Muscle of arm (tissue), 12 donors: ENCODE data around the gene C16orf96. TPM values are rescaled to one million over a fixed set of nuclear protein-coding genes. Genes with fewer than 3 reads are reported as not detected.
"Not testable (repeated sequence)": the region's sequence is repeated elsewhere in the genome, so short reads cannot be mapped to it uniquely, and the experiment has no call there.

ENCODE experiments used
- DNase-seq: peaks from one replicate; pipeline ENCODE4 v3.0.0-alpha.2; 2013
- polyA plus RNA-seq, 12 donors: library from polyadenylated mRNA; unstranded; fragments of 120-200 nt; gene quantifications; one replicate each; pipeline ENCODE4 v1.2.1, GENCODE V29; 2013; ENCODE audit not compliant: insufficient read length in 12 of 12

Gene C16orf96
- polyA plus RNA-seq, 12 donors, result 0.32 to 1.1 (median 0.57) TPM; not detected in 2

- DNase-seq, result no peak
Observed at GRCh38 chr16:4564661-4565267, 8.6 kb downstream of the C16orf96 start.

GRCh38 chr16:4566144-4566543 is 10.0 kb downstream of the C16orf96 start:
- DNase-seq, result no peak

GRCh38 chr16:4570086-4570485 is 13.9 kb downstream of the C16orf96 start:
- DNase-seq, result no peak

- DNase-seq, result no peak
Observed at GRCh38 chr16:4570688-4571321, 14.7 kb downstream of the C16orf96 start.

- no peak for DNase-seq
Observed at GRCh38 chr16:4572715-4573114, 16.6 kb downstream of the C16orf96 start.

GRCh38 chr16:4573926-4574325 is 17.8 kb downstream of the C16orf96 start:
- not testable (repeated sequence) for DNase-seq

- DNase-seq, result no peak
Observed at GRCh38 chr16:4574919-4575705, 19.0 kb downstream of the C16orf96 start.

GRCh38 chr16:4576008-4576407 is 19.9 kb downstream of the C16orf96 start:
- no peak for DNase-seq

- DNase-seq, result no peak
Observed at GRCh38 chr16:4578961-4579530, 22.9 kb downstream of the C16orf96 start.

GRCh38 chr16:4580250-4580649 is 24.1 kb downstream of the C16orf96 start:
- no peak for DNase-seq

- DNase-seq, result no peak
Observed at GRCh38 chr16:4583906-4584305, 27.8 kb downstream of the C16orf96 start.

- DNase-seq, result no peak
Observed at GRCh38 chr16:4586291-4586690, 30.2 kb downstream of the C16orf96 start.

GRCh38 chr16:4588386-4588785 is 32.2 kb downstream of the C16orf96 start:
- no peak for DNase-seq

- DNase-seq, result no peak
Observed at GRCh38 chr16:4588961-4589360, 32.8 kb downstream of the C16orf96 start.

- no peak for DNase-seq
Observed at GRCh38 chr16:4591191-4591590, 35.1 kb downstream of the C16orf96 start.

GRCh38 chr16:4591706-4592470 is 35.7 kb downstream of the C16orf96 start:
- DNase-seq, result no peak

- no peak for DNase-seq
Observed at GRCh38 chr16:4593086-4593485, 36.9 kb downstream of the C16orf96 start.

- DNase-seq, result no peak
Observed at GRCh38 chr16:4594433-4595410, 38.6 kb downstream of the C16orf96 start.

GRCh38 chr16:4597174-4597573 is 41.0 kb downstream of the C16orf96 start:
- no peak for DNase-seq

- DNase-seq, result no peak
Observed at GRCh38 chr16:4599037-4599436, 42.9 kb downstream of the C16orf96 start.

- no peak for DNase-seq
Observed at GRCh38 chr16:4599545-4599944, 43.4 kb downstream of the C16orf96 start.
